Kidney glomerular epithelial cell (primary cell): ENCODE measurements around the gene AMZ1.

ENCODE experiments used
- DNase-seq: peaks from one replicate; lab custom pipeline; 2025; lab: John Stamatoyannopoulos, UW

AMZ1 gene

GRCh38 chr7:2687881-2688318 is at the start of gene AMZ1:
TSS of gene AMZ1 (plus strand) at chr7:2688202. CDS start at chr7:2700452, 12,250 bp downstream.
- DNase-seq, result no peak

GRCh38 chr7:2638224-2638991 is 49.6 kb upstream of the AMZ1 start:
- DNase-seq, result no peak

- no peak for DNase-seq
Observed at GRCh38 chr7:2639181-2639681, 48.8 kb upstream of the AMZ1 start.

GRCh38 chr7:2639695-2640481 is 48.1 kb upstream of the AMZ1 start:
- no peak for DNase-seq

- no peak for DNase-seq
Observed at GRCh38 chr7:2640482-2640830, 47.5 kb upstream of the AMZ1 start.

- DNase-seq, result no peak
Observed at GRCh38 chr7:2640846-2641316, 47.1 kb upstream of the AMZ1 start.

GRCh38 chr7:2641406-2642393 is 46.3 kb upstream of the AMZ1 start:
- peak; percentile 91 for DNase-seq

GRCh38 chr7:2643386-2644219 is 44.4 kb upstream of the AMZ1 start:
- no peak for DNase-seq

GRCh38 chr7:2644220-2644561 is 43.8 kb upstream of the AMZ1 start:
- no peak for DNase-seq

GRCh38 chr7:2644562-2645273 is 43.3 kb upstream of the AMZ1 start:
- no peak for DNase-seq

- DNase-seq, result no peak
Observed at GRCh38 chr7:2645274-2645868, 42.6 kb upstream of the AMZ1 start.

- DNase-seq, result no peak
Observed at GRCh38 chr7:2646336-2646679, 41.7 kb upstream of the AMZ1 start.

GRCh38 chr7:2646680-2647571 is 41.1 kb upstream of the AMZ1 start:
- no peak for DNase-seq

- DNase-seq, result no peak
Observed at GRCh38 chr7:2647594-2648172, 40.3 kb upstream of the AMZ1 start.

- DNase-seq, result no peak
Observed at GRCh38 chr7:2649139-2649838, 38.7 kb upstream of the AMZ1 start.

- no peak for DNase-seq
Observed at GRCh38 chr7:2649991-2650390, 38.0 kb upstream of the AMZ1 start.

- DNase-seq, result no peak
Observed at GRCh38 chr7:2650451-2650850, 37.6 kb upstream of the AMZ1 start.

GRCh38 chr7:2651336-2651735 is 36.7 kb upstream of the AMZ1 start:
- DNase-seq, result no peak
